GM10266 (cell line): ENCODE data around the gene GART.
"Not testable (repeated sequence)": the region's sequence is repeated elsewhere in the genome, so short reads cannot be mapped to it uniquely, and the experiment has no call there.

ENCODE experiments used
- DNase-seq: peaks from one replicate; pipeline ENCODE4 v3.0.0; 2012; ENCODE audit errors: extremely low spot score
- TF ChIP-seq, protein P1 (sequence below): IDR thresholded peaks from 2 replicates; pipeline ENCODE4 v1.5.1; 2012; ENCODE audit warnings: mild to moderate bottlenecking, low read depth; ENCODE audit not compliant: control insufficient read depth, insufficient read depth; ENCODE audit errors: missing control alignments

Gene GART

GRCh38 chr21:33478935-33479678 is 62.8 kb downstream of the GART start:
- TF ChIP-seq, protein P1, sequence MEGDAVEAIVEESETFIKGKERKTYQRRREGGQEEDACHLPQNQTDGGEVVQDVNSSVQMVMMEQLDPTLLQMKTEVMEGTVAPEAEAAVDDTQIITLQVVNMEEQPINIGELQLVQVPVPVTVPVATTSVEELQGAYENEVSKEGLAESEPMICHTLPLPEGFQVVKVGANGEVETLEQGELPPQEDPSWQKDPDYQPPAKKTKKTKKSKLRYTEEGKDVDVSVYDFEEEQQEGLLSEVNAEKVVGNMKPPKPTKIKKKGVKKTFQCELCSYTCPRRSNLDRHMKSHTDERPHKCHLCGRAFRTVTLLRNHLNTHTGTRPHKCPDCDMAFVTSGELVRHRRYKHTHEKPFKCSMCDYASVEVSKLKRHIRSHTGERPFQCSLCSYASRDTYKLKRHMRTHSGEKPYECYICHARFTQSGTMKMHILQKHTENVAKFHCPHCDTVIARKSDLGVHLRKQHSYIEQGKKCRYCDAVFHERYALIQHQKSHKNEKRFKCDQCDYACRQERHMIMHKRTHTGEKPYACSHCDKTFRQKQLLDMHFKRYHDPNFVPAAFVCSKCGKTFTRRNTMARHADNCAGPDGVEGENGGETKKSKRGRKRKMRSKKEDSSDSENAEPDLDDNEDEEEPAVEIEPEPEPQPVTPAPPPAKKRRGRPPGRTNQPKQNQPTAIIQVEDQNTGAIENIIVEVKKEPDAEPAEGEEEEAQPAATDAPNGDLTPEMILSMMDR: peak; percentile 36
- DNase-seq: peak; percentile 62

DNA sequence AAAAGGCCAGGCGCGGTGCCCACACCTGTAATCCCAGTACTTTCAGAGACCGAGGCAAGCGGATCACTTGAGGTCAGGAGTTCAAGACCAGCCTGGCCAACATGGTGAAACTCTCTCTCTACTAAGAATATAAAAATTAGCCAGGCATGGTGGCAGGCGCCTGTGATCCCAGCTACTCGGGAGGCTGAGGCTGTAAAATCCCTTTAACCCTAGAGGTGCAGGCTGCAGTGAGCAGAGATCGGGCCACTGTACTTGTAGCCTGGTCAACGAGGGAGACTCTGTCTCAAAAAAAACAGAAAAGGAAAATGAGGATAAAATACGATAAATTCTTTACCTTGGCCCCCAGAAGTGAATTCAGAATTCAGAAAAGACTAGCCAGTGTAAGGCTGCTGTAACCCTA is 63.7 kb downstream of the GART start:
- TF ChIP-seq, protein P1: no peak
- no peak for DNase-seq

DNA sequence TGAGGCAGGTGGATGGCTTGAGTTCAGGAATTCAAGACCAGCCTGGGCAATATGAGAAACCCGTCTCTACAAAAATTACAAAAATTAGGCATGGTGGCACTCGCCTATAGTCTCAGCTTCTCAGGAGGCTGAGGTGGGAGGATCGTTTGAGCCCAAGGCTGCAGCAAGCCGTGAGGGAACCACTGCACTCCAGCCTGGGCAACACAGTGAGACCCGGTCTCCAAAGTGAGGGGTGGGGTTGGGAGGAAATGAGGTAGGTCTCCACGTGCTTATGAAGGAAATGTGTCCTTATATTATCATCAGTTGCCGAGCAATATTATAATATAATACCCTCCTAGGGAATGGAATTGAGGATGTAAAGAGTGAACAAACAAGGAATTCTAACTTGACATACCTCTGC is 64.9 kb downstream of the GART start:
- TF ChIP-seq, protein P1: no peak
- DNase-seq: no peak

- no peak for DNase-seq
- TF ChIP-seq, protein P1: no peak
Observed at GRCh38 chr21:33473344-33473743, 68.6 kb downstream of the GART start.

DNA sequence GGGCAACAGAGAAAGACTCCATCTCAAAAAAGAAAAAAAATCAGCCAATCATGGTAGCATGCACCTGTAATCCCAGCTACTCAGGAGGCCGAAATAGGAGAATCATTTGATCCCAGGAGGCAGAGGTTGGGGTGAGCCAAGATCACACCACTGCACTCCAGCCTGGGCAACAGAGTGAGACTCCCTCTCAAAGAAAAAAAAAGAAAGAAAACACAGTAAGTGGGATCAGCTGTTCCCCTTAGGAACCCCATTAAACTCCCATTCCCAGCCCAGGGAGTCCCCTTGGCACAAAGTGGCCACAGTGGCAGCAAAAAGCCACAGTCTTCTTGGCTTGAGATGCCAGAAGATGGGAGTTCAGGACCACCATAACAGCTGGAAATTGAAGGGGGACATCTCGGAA is 71.2 kb downstream of the GART start:
- no peak for DNase-seq
- TF ChIP-seq, protein P1: no peak

DNA sequence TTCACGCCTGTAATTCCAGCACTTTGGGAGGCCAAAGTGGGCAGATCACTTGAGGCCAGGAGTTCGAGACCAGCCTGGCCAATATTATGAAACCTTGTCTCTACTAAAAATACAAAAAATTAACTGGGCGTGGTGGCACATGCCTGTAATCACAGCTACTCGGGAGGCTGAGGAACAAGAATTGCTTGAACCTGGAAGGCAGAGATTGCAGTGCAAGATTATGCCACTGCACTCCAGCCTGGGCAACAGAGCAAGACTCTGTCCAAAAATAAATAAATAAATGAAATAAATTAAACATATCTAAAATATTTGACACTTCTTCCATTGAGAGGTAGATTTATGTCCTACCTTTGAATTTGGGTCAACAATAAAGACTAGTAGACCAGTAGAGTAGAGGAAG is 72.7 kb downstream of the GART start:
- DNase-seq: not testable (repeated sequence)

DNA sequence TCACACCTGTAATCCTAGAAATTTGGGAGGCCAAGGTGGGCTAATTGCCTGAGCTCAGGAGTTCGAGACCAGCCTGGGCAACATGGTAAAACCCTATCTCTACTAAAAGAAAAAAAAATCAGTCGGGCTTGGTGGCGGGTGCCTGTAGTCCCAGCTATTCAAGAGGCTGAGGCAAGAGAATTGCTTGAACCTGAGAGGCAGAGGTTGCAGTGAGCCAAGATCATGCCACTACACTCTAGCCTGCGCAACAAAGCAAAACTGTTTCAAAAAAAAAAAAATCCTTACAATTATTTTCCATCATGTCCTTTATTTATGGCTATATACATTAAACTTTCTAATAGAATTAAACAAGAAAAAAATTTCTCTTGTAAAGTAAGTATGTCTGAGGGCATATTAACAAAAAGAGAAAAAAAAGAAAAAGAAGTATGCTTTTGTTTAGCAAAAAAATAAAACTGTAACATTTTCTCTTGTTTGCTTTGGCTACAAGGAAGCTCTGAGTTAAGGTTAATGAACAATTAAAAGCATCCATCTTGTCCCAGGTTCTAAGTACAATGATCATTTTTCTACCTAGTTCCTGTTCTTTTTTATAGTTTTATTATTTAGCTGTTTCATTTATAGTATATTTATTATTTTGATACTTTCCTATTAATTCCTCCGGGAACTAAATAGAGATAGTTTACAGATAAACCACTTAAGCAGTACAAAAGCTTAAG is 80.2 kb downstream of the GART start:
- TF ChIP-seq, protein P1: no peak
- no peak for DNase-seq

- DNase-seq: no peak
- TF ChIP-seq, protein P1: no peak
Observed at GRCh38 chr21:33458861-33459260, 83.1 kb downstream of the GART start.
